GM12878 (cell line): ENCODE data around the gene RUBCNL.

Source experiments
- GABPA ChIP-seq: IDR thresholded peaks from 2 replicates; pipeline ENCODE4 v1.6.1; 2014; ENCODE audit warnings: antibody characterized with exemption, low read depth, mild to moderate bottlenecking, inconsistent platforms
- POLR2A ChIP-seq: IDR thresholded peaks from 2 replicates; pipeline ENCODE4 v1.6.1; 2011; ENCODE audit warnings: low read depth, mild to moderate bottlenecking, low read length
- ZSCAN29 ChIP-seq: fragments of 450-650 bp; IDR thresholded peaks from 2 replicates; pipeline ENCODE4 v1.6.1; 2017; ENCODE audit warnings: mild to moderate bottlenecking, moderate library complexity
- TF ChIP-seq, protein P1 (sequence below), 3 experiments: IDR thresholded peaks in 2 of 3; conservative IDR thresholded peaks in 1 of 3; 2 replicates each; pipeline ENCODE4 v1.5.1; 2011; ENCODE audit warnings: low read depth in 3 of 3, low read length in 3 of 3, mild to moderate bottlenecking in 3 of 3, control low read depth in 2 of 3, moderate library complexity in 2 of 3, inconsistent platforms in 1 of 3, mixed read lengths in 1 of 3; ENCODE audit not compliant: control insufficient read depth in 2 of 3, insufficient read depth in 1 of 3; ENCODE audit errors: extremely low read depth in 1 of 3

DNA sequence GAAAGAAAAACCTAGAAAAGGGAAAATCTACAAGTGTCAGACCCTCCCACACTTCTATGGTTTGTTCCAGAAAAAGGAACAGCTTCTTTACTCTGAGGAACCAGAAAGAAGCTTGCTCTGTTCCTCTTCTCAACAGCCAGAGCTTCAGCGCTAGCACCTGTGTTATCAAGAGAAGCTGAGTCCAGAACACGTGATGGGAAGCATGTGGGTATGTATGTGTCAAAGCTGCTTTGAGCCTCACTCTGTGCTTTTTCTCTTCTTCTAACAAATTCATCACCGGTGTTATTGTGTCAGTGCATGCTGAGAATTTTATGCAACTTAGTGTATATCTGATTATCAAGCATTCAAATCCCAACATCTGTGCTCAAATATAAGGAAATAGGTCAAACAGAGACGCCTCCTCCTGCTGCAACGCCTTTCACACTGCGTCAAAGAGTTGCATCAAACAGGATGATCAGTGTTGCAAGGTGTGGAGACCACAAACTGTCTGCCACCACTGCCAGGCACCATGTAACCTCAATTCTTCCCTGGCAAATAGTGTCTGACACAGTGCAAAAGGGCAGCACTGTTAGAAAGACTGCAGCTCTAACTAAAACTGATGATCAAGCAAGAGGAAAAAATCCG lies 91.4 kb downstream of the RUBCNL start:
- TF ChIP-seq GABPA, result no peak
- TF ChIP-seq, protein P1, sequence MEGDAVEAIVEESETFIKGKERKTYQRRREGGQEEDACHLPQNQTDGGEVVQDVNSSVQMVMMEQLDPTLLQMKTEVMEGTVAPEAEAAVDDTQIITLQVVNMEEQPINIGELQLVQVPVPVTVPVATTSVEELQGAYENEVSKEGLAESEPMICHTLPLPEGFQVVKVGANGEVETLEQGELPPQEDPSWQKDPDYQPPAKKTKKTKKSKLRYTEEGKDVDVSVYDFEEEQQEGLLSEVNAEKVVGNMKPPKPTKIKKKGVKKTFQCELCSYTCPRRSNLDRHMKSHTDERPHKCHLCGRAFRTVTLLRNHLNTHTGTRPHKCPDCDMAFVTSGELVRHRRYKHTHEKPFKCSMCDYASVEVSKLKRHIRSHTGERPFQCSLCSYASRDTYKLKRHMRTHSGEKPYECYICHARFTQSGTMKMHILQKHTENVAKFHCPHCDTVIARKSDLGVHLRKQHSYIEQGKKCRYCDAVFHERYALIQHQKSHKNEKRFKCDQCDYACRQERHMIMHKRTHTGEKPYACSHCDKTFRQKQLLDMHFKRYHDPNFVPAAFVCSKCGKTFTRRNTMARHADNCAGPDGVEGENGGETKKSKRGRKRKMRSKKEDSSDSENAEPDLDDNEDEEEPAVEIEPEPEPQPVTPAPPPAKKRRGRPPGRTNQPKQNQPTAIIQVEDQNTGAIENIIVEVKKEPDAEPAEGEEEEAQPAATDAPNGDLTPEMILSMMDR (IDR thresholded peaks at IDR 0.05 in 2 of 3, conservative IDR thresholded peaks at IDR 0.05 in 1 of 3; ENCODE audit: control insufficient read depth in 2 of 3, extremely low read depth in 1 of 3, insufficient read depth in 1 of 3, low read depth in 3 of 3, low read length in 3 of 3), result no peak
- TF ChIP-seq ZSCAN29, result no peak
- TF ChIP-seq POLR2A, result no peak; the same call in 1 of the 2 replicates
